Cardiac fibroblast (primary cell): ENCODE data around the gene GPX6.

Source experiments
- DNase-seq, 2 donors: peaks; one replicate each; pipeline versions ENCODE4 v3.0.0 to v3.0.0-alpha.2; 2010; ENCODE audit warnings: low read depth in 2 of 2
- H3K4me3 ChIP-seq, 2 donors: replicated peaks in 1 of 2; 1 replicate in 1 of 2; 2 replicates in 1 of 2; pipeline ENCODE4 v1.5.1; 2011; ENCODE audit warnings: low read depth in 2 of 2, low read length in 2 of 2, mild to moderate bottlenecking in 2 of 2, moderate library complexity in 1 of 2
- TF ChIP-seq, protein P1 (sequence below): IDR thresholded peaks from one replicate; pipeline ENCODE4 v1.5.1; 2011; ENCODE audit warnings: low read depth, mild to moderate bottlenecking, low read length, inconsistent platforms

The GPX6 gene

DNA sequence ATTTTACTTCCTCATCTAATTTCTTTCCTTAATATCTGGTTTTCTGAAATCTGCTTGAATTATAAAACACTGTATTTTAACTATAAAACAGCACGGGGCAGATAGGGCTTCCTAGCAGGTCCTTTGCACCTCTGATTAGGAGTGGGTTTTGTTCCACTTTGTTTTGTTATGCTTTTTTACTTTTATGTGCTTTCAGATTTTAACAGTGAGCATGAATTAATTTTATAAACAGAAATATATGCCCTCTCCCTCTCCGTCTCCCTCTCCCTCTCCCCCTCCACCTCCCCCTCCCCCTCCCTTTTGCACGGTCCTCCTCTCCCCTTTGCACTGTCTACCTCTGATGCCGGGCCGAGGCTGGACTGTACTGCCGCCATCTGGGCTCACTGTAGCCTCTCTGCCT, 14.3 kb downstream of the GPX6 start:
- TF ChIP-seq, protein P1, sequence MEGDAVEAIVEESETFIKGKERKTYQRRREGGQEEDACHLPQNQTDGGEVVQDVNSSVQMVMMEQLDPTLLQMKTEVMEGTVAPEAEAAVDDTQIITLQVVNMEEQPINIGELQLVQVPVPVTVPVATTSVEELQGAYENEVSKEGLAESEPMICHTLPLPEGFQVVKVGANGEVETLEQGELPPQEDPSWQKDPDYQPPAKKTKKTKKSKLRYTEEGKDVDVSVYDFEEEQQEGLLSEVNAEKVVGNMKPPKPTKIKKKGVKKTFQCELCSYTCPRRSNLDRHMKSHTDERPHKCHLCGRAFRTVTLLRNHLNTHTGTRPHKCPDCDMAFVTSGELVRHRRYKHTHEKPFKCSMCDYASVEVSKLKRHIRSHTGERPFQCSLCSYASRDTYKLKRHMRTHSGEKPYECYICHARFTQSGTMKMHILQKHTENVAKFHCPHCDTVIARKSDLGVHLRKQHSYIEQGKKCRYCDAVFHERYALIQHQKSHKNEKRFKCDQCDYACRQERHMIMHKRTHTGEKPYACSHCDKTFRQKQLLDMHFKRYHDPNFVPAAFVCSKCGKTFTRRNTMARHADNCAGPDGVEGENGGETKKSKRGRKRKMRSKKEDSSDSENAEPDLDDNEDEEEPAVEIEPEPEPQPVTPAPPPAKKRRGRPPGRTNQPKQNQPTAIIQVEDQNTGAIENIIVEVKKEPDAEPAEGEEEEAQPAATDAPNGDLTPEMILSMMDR, result no peak
- H3K4me3 ChIP-seq, result no peak overlapping the region
- no peak for DNase-seq

DNA sequence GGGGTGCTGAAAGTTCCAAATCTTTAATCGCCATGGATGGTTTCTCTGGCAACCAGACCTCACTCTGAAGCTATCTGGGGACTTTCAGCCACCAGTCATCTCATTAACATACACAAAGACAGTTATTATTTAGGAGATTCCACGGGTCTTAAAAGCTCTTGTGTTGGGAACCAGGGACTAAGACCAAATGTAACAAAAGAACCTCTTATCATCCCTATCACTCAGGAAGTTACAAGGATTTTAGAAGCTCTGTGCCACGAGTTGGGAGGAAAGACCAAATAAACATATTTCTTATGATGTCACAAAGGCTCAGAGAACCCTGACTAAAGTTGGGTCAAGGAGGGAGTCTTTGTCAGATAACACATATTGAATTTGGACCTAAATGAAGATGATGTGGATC, 17.7 kb downstream of the GPX6 start:
- DNase-seq, result no peak
- TF ChIP-seq, protein P1, result no peak
- H3K4me3 ChIP-seq, result no peak overlapping the region

DNA sequence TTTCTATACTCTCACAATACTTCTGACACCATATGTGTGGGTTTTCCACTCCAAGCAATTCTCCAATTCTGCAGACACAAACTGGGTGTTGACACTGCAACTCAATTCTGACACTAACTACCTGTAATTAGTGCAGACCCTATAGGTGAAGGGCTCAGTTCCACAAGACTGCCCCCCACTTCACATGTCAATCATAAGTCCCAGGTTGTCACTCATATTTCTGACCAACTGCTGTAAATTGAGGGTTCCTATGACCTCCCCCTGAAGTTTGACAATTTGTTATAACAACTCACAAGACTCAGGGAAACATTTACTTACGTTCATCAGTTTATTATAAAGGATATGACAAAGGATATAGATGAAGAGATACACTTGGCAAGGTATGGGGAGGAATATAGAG, 18.3 kb downstream of the GPX6 start:
- H3K4me3 ChIP-seq, result no peak overlapping the region
- TF ChIP-seq, protein P1, result no peak
- DNase-seq, result no peak

DNA sequence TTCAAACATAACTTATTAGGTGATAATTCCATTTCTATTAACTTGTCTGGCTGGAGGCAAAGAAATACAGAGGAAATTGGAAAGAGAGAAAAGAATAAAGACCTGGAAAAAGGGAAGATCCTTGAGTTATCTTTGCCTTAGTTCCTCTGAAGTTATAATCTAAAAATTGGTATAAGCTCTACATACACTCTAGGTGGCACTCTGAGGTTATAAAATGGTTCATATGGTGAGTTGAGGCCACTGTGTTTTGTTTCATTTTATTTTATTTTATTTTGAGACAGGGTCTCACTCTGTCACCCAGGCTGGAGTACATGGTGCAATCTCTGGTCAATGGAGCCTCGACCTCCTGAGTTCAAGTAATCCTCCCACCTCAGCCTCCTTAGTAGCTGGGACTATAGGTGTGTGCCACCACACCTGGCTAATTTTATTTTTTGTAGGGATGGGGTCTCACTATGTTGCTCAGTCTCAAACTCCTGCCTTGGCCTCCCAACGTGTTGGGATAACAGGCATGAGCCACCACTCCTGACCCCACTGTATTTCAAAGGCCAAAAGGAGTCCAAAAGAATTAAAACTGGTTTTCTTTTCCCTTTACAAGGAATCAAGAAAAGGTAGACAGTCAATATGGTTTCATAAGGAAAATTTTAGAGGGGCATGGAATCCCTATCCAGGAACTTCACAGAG, 19.4 kb downstream of the GPX6 start:
- H3K4me3 ChIP-seq, result no peak overlapping the region
- TF ChIP-seq, protein P1, result no peak
- peak; percentile 19 to 22 for DNase-seq

DNA sequence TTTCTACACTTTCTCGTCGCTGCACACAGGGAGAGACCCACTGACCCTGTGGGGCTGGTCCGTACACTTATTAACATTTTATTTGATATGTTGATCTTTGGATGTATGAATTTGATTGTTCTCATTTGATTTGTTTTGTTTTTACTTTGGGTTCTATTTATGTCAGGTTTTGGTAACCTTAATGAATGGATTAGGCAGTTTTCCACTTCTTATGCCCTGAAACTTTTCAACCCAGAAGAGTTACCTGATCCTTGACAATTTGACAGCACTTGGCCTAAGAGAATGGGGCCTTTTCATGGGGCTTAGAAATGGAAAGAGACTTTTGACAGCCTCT, 23.6 kb downstream of the GPX6 start:
- no peak overlapping the region for H3K4me3 ChIP-seq
- TF ChIP-seq, protein P1, result no peak
- no peak for DNase-seq

DNA sequence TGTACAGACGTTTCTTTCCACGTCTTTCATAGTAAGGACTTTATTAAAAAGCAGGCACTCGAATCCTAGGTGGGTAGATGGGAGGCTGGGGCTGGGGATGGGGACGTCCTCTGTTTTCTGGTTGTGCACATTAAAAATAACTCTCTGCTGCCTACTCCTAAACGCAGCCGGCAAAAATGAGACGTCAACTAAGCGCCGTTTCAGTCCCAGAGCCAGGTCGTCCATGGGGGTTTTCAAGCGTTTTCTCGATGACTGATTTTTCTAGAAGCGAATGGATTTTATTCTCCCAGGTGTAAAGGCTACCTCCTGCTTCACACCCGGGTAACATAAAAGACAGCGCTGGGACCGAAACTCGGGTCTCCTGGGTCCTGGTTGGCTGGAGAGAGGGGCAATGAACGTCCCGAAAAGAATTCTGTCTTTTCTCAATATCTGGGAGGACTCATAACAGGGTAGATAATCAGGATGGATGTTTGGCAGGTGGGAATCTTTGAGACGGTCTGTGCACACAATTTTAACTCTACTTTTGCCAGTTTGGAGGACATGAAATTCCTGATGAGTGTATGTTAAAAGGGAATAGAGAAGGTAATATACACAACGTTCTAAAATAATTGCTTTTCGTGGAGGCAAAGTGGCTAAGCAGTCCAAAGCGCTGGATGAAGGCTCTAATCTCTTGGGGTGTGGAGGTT, 25.2 kb downstream of the GPX6 start:
- H3K4me3 ChIP-seq, result peak overlapping the region; percentile 58 to 63
- peak in 1 of 2 donors; percentile 36 for DNase-seq
- TF ChIP-seq, protein P1, result no peak
